ENCODE measurements around the gene OSTN. TPM values are rescaled to one million over a fixed set of nuclear protein-coding genes. Genes with fewer than 3 reads are reported as not detected.

Gene OSTN, protein sequence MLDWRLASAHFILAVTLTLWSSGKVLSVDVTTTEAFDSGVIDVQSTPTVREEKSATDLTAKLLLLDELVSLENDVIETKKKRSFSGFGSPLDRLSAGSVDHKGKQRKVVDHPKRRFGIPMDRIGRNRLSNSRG
- polyA plus RNA-seq (2012; rRNA removed), result 0.02 TPM in 1 of 2 replicates, not detected in the other
- polyA plus RNA-seq (2012; cell fraction: cytosol; rRNA removed), result 0.01 TPM in 2 replicates
- polyA plus RNA-seq (2012; cell fraction: nucleus; rRNA removed), result not detected in 2 replicates

DNA sequence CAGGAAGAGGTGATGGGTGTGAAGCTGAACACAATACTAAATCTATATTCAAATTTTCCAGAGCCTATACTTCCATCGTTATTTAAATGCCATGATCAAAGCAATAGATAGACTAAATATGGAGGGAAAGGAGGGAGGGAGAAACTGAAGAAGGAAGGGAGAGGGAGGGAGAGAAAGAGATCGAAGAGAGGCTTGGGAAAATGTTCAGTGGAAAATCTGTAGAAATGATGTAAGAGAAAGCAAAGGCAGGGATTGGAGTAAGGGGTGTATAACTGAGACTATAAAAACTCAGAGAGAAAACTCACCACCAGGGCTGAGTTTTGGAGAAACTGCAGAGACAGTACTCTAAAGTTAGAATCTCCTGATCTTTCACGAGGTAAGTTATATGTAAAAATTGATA lies at the start of gene OSTN:
TSS of gene OSTN (plus strand) at position 310 of the 400 bp plus-strand sequence. CDS start 13,292 bp downstream, outside the sequence.
- TF ChIP-seq EP300 (IDR thresholded peaks at IDR 0.05; ENCODE audit: borderline replicate concordance in 1 of 2, low read depth in 1 of 2, low read length in 1 of 2), result no peak
- no peak for TF ChIP-seq FOXJ3 (CRISPR knock-in tag; IDR thresholded peaks at IDR 0.05)
- TF ChIP-seq FOSL2 (IDR thresholded peaks at IDR 0.05; ENCODE audit: borderline replicate concordance, low read depth), result no peak
- no peak for TF ChIP-seq RFX5 (IDR thresholded peaks at IDR 0.05; ENCODE audit: low read length)
- no peak for TF ChIP-seq CHD2 (IDR thresholded peaks at IDR 0.05; ENCODE audit: low read length, partially characterized antibody)
- TF ChIP-seq, protein P1, sequence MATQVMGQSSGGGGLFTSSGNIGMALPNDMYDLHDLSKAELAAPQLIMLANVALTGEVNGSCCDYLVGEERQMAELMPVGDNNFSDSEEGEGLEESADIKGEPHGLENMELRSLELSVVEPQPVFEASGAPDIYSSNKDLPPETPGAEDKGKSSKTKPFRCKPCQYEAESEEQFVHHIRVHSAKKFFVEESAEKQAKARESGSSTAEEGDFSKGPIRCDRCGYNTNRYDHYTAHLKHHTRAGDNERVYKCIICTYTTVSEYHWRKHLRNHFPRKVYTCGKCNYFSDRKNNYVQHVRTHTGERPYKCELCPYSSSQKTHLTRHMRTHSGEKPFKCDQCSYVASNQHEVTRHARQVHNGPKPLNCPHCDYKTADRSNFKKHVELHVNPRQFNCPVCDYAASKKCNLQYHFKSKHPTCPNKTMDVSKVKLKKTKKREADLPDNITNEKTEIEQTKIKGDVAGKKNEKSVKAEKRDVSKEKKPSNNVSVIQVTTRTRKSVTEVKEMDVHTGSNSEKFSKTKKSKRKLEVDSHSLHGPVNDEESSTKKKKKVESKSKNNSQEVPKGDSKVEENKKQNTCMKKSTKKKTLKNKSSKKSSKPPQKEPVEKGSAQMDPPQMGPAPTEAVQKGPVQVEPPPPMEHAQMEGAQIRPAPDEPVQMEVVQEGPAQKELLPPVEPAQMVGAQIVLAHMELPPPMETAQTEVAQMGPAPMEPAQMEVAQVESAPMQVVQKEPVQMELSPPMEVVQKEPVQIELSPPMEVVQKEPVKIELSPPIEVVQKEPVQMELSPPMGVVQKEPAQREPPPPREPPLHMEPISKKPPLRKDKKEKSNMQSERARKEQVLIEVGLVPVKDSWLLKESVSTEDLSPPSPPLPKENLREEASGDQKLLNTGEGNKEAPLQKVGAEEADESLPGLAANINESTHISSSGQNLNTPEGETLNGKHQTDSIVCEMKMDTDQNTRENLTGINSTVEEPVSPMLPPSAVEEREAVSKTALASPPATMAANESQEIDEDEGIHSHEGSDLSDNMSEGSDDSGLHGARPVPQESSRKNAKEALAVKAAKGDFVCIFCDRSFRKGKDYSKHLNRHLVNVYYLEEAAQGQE (IDR thresholded peaks at IDR 0.05; ENCODE audit: low read depth, low read length), result no peak
- TF ChIP-seq RCOR1 (IDR thresholded peaks at IDR 0.05; ENCODE audit: low read length), result no peak
- no peak for TF ChIP-seq RXRA (IDR thresholded peaks at IDR 0.05; ENCODE audit: borderline replicate concordance, low read depth)
- Histone ChIP-seq H3K4me3 (ENCODE audit: low read depth in 2 of 2, low read length in 1 of 2) (no peak within 1 kb of the TSS; a peak in 1 of 4 replicates), H3K9ac (no peak within 1 kb of the TSS), H3F3A (replicated peaks; ENCODE audit: insufficient read depth) (peaks cover 3% of the 10 kb centered on the region), H3K27me3 (ENCODE audit: insufficient read depth) (peaks cover 17% of the 10 kb centered on the region; the same call in 1 of the 2 replicates), H3K9me2 (no peaks in the 10 kb centered on the region), H3K79me2 (ENCODE audit: insufficient read depth) (no peaks in the 10 kb centered on the region), H3K4me1 (ENCODE audit: control insufficient read depth in 1 of 2, insufficient read depth in 2 of 2, low read depth in 1 of 2, low read length in 1 of 2) (no peaks in the 10 kb centered on the region; a peak in 1 of 4 replicates), H3K9me3 (no peaks in the 10 kb centered on the region), H3K27ac (ENCODE audit: low read depth in 2 of 2, low read length in 1 of 2) (no peak within 1 kb of the TSS), H4K20me1 (ENCODE audit: insufficient read depth) (no peaks in the 10 kb centered on the region), H3K4me2 (no peak within 1 kb of the TSS), H2AFZ (ENCODE audit: low read depth) (0 out of 2 replicates have a peak within 1 kb of the TSS, but pooled peaks have one; percentile 6), H3K36me3 (replicated peaks in 1 of 2; ENCODE audit: control insufficient read depth in 1 of 2, insufficient read depth in 2 of 2, low read length in 1 of 2) (no peaks in the 10 kb centered on the region)
- 2% methylated on average over 3 of the region's 3 CpGs for WGBS (ENCODE audit: low lambda C conversion rate)
- ChIA-PET POLR2A (no interaction called here), CTCF (no interaction called here)
- DNase-seq, result no peak

DNA sequence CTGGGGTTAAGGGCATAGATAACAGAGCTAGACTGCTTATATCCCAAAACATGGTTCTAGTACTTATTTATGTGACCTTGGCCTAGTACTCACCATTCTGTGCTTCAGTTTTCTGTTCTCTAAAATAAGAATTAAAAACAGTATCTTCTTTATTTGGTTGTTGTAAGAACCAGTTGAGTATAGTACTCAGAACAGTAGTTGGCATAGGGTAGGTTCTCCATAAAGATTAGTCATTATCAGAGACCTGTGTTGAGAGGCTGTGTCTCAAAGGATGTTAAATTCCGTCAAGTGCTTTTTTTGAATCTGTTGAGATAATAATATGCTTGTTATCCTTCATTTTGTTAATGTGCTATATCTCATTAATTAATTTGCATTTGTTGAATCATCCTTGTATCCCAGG lies 47.4 kb upstream of the OSTN start:
- no peak for DNase-seq
- 26% methylated on average over 1 of the region's 1 CpG for WGBS (ENCODE audit: low lambda C conversion rate)
- Histone ChIP-seq H3K79me2 (ENCODE audit: insufficient read depth) (no peaks in the 10 kb centered on the region), H3K9ac (no peak overlapping the region), H4K20me1 (ENCODE audit: insufficient read depth) (no peaks in the 10 kb centered on the region), H3K27me3 (ENCODE audit: insufficient read depth) (no peaks in the 10 kb centered on the region), H3K9me2 (no peaks in the 10 kb centered on the region), H3K4me1 (ENCODE audit: control insufficient read depth in 1 of 2, insufficient read depth in 2 of 2, low read depth in 1 of 2, low read length in 1 of 2) (no peaks in the 10 kb centered on the region), H3F3A (replicated peaks; ENCODE audit: insufficient read depth) (no peaks in the 10 kb centered on the region), H3K4me2 (no peak overlapping the region), H3K27ac (ENCODE audit: low read depth in 2 of 2, low read length in 1 of 2) (no peak overlapping the region), H2AFZ (ENCODE audit: low read depth) (no peak overlapping the region), H3K36me3 (replicated peaks in 1 of 2; ENCODE audit: control insufficient read depth in 1 of 2, insufficient read depth in 2 of 2, low read length in 1 of 2) (no peaks in the 10 kb centered on the region), H3K9me3 (peaks cover 12% of the 10 kb centered on the region; the same call in 1 of the 2 replicates), H3K4me3 (ENCODE audit: low read depth in 2 of 2, low read length in 1 of 2) (no peak overlapping the region)
- TF ChIP-seq EP300 (IDR thresholded peaks at IDR 0.05; ENCODE audit: borderline replicate concordance in 1 of 2, low read depth in 1 of 2, low read length in 1 of 2) (no peak), MXI1 (IDR thresholded peaks at IDR 0.05; ENCODE audit: low read depth, low read length) (no peak), CHD2 (IDR thresholded peaks at IDR 0.05; ENCODE audit: low read length, partially characterized antibody) (no peak), EZH2phosphoT487 (IDR thresholded peaks at IDR 0.05; ENCODE audit: borderline replicate concordance, low read depth) (no peak), RXRA (IDR thresholded peaks at IDR 0.05; ENCODE audit: borderline replicate concordance, low read depth) (no peak), SMC3 (IDR thresholded peaks at IDR 0.05; ENCODE audit: low read depth, low read length) (no peak), NFIC (IDR thresholded peaks at IDR 0.05; ENCODE audit: borderline replicate concordance) (no peak)
- TF ChIP-seq, protein P1 (IDR thresholded peaks at IDR 0.05; ENCODE audit: low read depth, low read length), result no peak
- TF ChIP-seq, protein P2, sequence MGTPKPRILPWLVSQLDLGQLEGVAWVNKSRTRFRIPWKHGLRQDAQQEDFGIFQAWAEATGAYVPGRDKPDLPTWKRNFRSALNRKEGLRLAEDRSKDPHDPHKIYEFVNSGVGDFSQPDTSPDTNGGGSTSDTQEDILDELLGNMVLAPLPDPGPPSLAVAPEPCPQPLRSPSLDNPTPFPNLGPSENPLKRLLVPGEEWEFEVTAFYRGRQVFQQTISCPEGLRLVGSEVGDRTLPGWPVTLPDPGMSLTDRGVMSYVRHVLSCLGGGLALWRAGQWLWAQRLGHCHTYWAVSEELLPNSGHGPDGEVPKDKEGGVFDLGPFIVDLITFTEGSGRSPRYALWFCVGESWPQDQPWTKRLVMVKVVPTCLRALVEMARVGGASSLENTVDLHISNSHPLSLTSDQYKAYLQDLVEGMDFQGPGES (IDR thresholded peaks at IDR 0.05; ENCODE audit: low read depth, low read length), result no peak
- TF ChIP-seq, protein P3, sequence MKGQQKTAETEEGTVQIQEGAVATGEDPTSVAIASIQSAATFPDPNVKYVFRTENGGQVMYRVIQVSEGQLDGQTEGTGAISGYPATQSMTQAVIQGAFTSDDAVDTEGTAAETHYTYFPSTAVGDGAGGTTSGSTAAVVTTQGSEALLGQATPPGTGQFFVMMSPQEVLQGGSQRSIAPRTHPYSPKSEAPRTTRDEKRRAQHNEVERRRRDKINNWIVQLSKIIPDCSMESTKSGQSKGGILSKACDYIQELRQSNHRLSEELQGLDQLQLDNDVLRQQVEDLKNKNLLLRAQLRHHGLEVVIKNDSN (IDR thresholded peaks at IDR 0.05; ENCODE audit: borderline replicate concordance, low read depth), result no peak
- POLR2A ChIA-PET, result no interaction called here
- CTCF ChIA-PET, result no interaction called here
